OCI-LY7 (cell line): ENCODE data around the gene HDHD5.

Experiments
- EZH2phosphoT487 ChIP-seq: fragments of 200-600 bp; sonication (generic); IDR thresholded peaks from 2 replicates; pipeline ENCODE4 v1.6.1; 2018; ENCODE audit warnings: low read depth, borderline replicate concordance, mild to moderate bottlenecking, mixed run types, antibody characterized with exemption, low read length, moderate library complexity, mixed read lengths
- TF ChIP-seq, protein P1 (sequence below): fragments of 200-600 bp; sonication (generic); conservative IDR thresholded peaks from 2 replicates; pipeline ENCODE4 v1.5.1; 2014; ENCODE audit warnings: mild to moderate bottlenecking, antibody characterized with exemption, low read length, moderate library complexity, mixed read lengths

DNA sequence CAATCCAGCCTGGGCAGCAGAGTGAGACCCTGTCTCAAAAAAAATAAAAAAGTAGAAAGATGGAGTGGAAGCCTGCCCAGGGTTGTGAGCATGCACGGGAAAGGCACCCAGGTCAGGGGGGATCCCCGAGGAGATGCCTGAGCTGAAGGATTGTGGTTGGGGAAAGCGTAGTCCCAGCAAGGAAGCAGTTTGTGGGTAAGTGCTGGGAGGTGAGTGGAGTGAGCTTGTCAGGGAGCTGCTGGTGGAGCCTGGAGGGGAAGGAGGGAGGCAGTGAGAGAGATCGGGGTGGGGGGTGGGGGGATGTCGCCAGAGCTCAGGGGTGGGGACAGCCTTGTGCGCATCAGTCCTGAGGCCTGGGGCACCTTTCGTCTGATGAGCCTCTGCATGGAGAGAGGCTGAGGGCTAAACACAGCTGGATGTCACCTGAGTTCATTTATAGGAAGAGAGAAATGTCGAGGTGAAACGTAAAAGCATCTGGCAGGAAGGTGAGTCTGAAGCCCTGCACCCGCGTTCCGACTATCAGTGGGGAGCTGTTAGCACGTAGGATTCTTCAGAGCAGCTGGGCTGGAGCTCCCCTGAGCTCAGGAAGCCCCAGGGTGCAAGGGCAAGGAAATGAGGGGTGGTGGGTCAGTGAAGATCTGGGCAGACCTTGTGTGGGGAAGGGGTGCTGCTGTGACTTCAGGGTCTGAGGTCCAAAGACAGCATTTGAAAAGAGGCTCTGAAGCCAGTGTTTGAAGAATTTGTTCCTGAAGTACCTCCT lies 48.1 kb downstream of the HDHD5 start:
- no peak for TF ChIP-seq EZH2phosphoT487
- TF ChIP-seq, protein P1, sequence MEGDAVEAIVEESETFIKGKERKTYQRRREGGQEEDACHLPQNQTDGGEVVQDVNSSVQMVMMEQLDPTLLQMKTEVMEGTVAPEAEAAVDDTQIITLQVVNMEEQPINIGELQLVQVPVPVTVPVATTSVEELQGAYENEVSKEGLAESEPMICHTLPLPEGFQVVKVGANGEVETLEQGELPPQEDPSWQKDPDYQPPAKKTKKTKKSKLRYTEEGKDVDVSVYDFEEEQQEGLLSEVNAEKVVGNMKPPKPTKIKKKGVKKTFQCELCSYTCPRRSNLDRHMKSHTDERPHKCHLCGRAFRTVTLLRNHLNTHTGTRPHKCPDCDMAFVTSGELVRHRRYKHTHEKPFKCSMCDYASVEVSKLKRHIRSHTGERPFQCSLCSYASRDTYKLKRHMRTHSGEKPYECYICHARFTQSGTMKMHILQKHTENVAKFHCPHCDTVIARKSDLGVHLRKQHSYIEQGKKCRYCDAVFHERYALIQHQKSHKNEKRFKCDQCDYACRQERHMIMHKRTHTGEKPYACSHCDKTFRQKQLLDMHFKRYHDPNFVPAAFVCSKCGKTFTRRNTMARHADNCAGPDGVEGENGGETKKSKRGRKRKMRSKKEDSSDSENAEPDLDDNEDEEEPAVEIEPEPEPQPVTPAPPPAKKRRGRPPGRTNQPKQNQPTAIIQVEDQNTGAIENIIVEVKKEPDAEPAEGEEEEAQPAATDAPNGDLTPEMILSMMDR = no peak
